IMR-90 (cell line): Measurements from ENCODE around the gene ROGDI. TPM values are rescaled to one million over a fixed set of nuclear protein-coding genes. Genes with fewer than 3 reads are reported as not detected.

Experiments used
- ATAC-seq: fragments of 200-7000 bp; cut with Tn5 transposase; 2 replicates; pipeline ENCODE4 v1.9.1; 2020; ENCODE audit warnings: low read depth, mild to moderate bottlenecking, moderate library complexity
- BruUV-seq: library from RNA; stranded (reverse); fragments of 400-500 nt; replicated peaks from 2 replicates; lab custom pipeline; 2021; lab: Mats Ljungman, UMichigan
- CTCF ChIA-PET: fragments of 300-600 bp; formaldehyde crosslinking; extraction: SDS; loops from one replicate; lab custom pipeline; 2021; ENCODE audit warnings: antibody characterized with exemption; lab: Yijun Ruan, JAX
- POLR2A ChIA-PET: fragments of 300-600 bp; sonication (Branson Sonifier 250); formaldehyde crosslinking; loops from one replicate; lab custom pipeline; 2022; ENCODE audit warnings: antibody characterized with exemption; ENCODE audit not compliant: unreplicated experiment; lab: Charles Lee
- DNase-seq: peaks from one replicate; pipeline ENCODE4 v3.0.0; 2013
- H2AFZ ChIP-seq: replicated peaks from 2 replicates; pipeline ENCODE3; 2013; ENCODE audit warnings: low read length, mild to moderate bottlenecking; ENCODE audit not compliant: poor library complexity
- H2AK5ac ChIP-seq: 2 replicates; pipeline ENCODE4 v1.6.1; 2013; ENCODE audit warnings: low read depth, low read length, inconsistent platforms
- H2AK9ac ChIP-seq: replicated peaks from 2 replicates; pipeline ENCODE3; 2013; ENCODE audit warnings: mild to moderate bottlenecking, low read depth, low read length, moderate library complexity; ENCODE audit not compliant: poor library complexity
- H2BK120ac ChIP-seq: 2 replicates; pipeline ENCODE4 v1.6.1; 2013; ENCODE audit warnings: low read depth, low read length, inconsistent platforms
- H2BK15ac ChIP-seq: 3 replicates; pipeline ENCODE4 v1.6.1; 2013; ENCODE audit warnings: low read depth, low read length, inconsistent platforms
- H2BK20ac ChIP-seq: 2 replicates; pipeline ENCODE4 v1.6.1; 2013; ENCODE audit warnings: low read depth, mild to moderate bottlenecking, inconsistent platforms, low read length, moderate library complexity
- H2BK5ac ChIP-seq: 2 replicates; pipeline ENCODE4 v1.6.1; 2013; ENCODE audit warnings: mild to moderate bottlenecking, low read depth, low read length, inconsistent platforms; ENCODE audit not compliant: poor library complexity, severe bottlenecking
- H3K14ac ChIP-seq: replicated peaks from 2 replicates; pipeline ENCODE4 v1.6.1; 2013; ENCODE audit warnings: low read depth, low read length, inconsistent platforms
- H3K18ac ChIP-seq: 2 replicates; pipeline ENCODE4 v1.6.1; 2013; ENCODE audit warnings: low read depth, low read length, control low read depth
- H3K23ac ChIP-seq: 2 replicates; pipeline ENCODE4 v1.6.1; 2013; ENCODE audit warnings: low read depth, low read length, inconsistent platforms
- H3K27ac ChIP-seq: 2 replicates; pipeline ENCODE4 v1.5.1; 2013; ENCODE audit warnings: mild to moderate bottlenecking, control low read depth, low read length; ENCODE audit not compliant: insufficient read depth
- H3K27me3 ChIP-seq: 2 replicates; pipeline ENCODE4 v1.6.1; 2013; ENCODE audit warnings: low read length; ENCODE audit not compliant: control insufficient read depth, insufficient read depth
- H3K36me3 ChIP-seq: 2 replicates; pipeline ENCODE4 v1.6.1; 2013; ENCODE audit warnings: low read length, mixed read lengths; ENCODE audit not compliant: control insufficient read depth, insufficient read depth
- H3K4ac ChIP-seq: 2 replicates; pipeline ENCODE4 v1.6.1; 2013; ENCODE audit warnings: low read depth, low read length, inconsistent platforms
- H3K4me1 ChIP-seq: 2 replicates; pipeline ENCODE4 v1.6.1; 2013; ENCODE audit warnings: low read length, mixed read lengths; ENCODE audit not compliant: control insufficient read depth, insufficient read depth
- H3K4me2 ChIP-seq: 2 replicates; pipeline ENCODE4 v1.6.1; 2013; ENCODE audit warnings: low read depth, mild to moderate bottlenecking, control low read depth, low read length, moderate library complexity
- H3K4me3 ChIP-seq: 2 replicates; pipeline ENCODE4 v1.5.1; 2013; ENCODE audit warnings: low read depth, mild to moderate bottlenecking, control low read depth, low read length, moderate library complexity; ENCODE audit not compliant: insufficient read depth
- H3K56ac ChIP-seq: 2 replicates; pipeline ENCODE4 v1.6.1; 2013; ENCODE audit warnings: low read length, inconsistent platforms; ENCODE audit not compliant: insufficient read depth; ENCODE audit errors: extremely low read depth
- H3K79me1 ChIP-seq, 2 experiments: 2 replicates each; pipeline ENCODE4 v1.6.1; 2013; ENCODE audit warnings: low read length in 2 of 2, inconsistent platforms in 1 of 2, low read depth in 1 of 2
- H3K9ac ChIP-seq: 2 replicates; pipeline ENCODE4 v1.6.1; 2013; ENCODE audit warnings: low read depth, low read length, control low read depth
- H3K9me1 ChIP-seq: 2 replicates; pipeline ENCODE4 v1.6.1; 2013; ENCODE audit warnings: low read length, inconsistent platforms; ENCODE audit not compliant: insufficient read depth
- H3K9me3 ChIP-seq: 2 replicates; pipeline ENCODE4 v1.6.1; 2013; ENCODE audit warnings: low read length; ENCODE audit not compliant: control insufficient read depth, insufficient read depth
- H4K20me1 ChIP-seq: 2 replicates; pipeline ENCODE4 v1.6.1; 2013; ENCODE audit warnings: low read length, inconsistent platforms; ENCODE audit not compliant: insufficient read depth
- H4K5ac ChIP-seq: 2 replicates; pipeline ENCODE4 v1.6.1; 2013; ENCODE audit warnings: mild to moderate bottlenecking, low read depth, low read length, control low read depth
- H4K8ac ChIP-seq, 2 experiments: 2 replicates each; pipeline ENCODE4 v1.6.1; 2013; ENCODE audit warnings: low read depth in 2 of 2, low read length in 2 of 2, control low read depth in 1 of 2, inconsistent platforms in 1 of 2
- H4K91ac ChIP-seq: 2 replicates; pipeline ENCODE4 v1.6.1; 2013; ENCODE audit warnings: low read depth, low read length, inconsistent platforms; ENCODE audit not compliant: insufficient read depth
- FOS ChIP-seq: fragments of 150-350 bp; IDR thresholded peaks from 2 replicates; pipeline ENCODE4 v1.6.1; 2016; ENCODE audit warnings: low read depth, low read length
- MAFK ChIP-seq: IDR thresholded peaks from 2 replicates; pipeline ENCODE4 v1.6.1; 2012; ENCODE audit warnings: low read depth, low read length, improper control_type of control experiment
- whole genome bisulfite sequencing, 2 experiments: methylation state at CpG; one replicate each; pipeline versions ENCODE4 v1.1.5 to v1.1.7; 2013; ENCODE audit warnings: missing lambda C conversion rate in 2 of 2; ENCODE audit not compliant: insufficient read length in 1 of 2; ENCODE audit errors: extremely low coverage in 2 of 2; 5-methylcytosine and 5-hydroxymethylcytosine counted together
- dilution Hi-C: fragments of 300-500 bp; cut with HindIII; formaldehyde crosslinking; loops from one replicate; pipeline ENCODE4 v1.14.3; 2018; ENCODE audit warnings: low sequenced_read_pairs; ENCODE audit not compliant: unreplicated experiment
- in situ Hi-C: fragments of 300-500 bp; cut with MboI; formaldehyde crosslinking; loops from 3 replicates; pipeline ENCODE4 v1.14.3; 2019; ENCODE audit warnings: low sequenced_read_pairs, inconsistent platforms, mixed read lengths
- intact Hi-C: fragments of 100-400 bp; cut with micrococcal nuclease; formaldehyde crosslinking; loops from 2 replicates; pipeline ENCODE4 v1.10.0; 2022
- polyA plus RNA-seq, 3 experiments: library from polyadenylated mRNA; depleted of rRNA; stranded (reverse); fragments of >200 nt; gene quantifications; 2 replicates each; pipeline ENCODE4 v1.2.3, GENCODE V29; 2012; ENCODE audit warnings: low replicate concordance in 1 of 3
- total RNA-seq: library from RNA; depleted of rRNA; stranded (reverse); fragments of >200 nt; gene quantifications from 2 replicates; pipeline ENCODE4 v1.2.3, GENCODE V29; 2012

ROGDI gene
- total and polyA plus RNA-seq, 2 of the 4 experiments (the other 2 are of a cell fraction) = 13.6 to 27.1 TPM

- Histone ChIP-seq H3K4me2 (no peak overlapping the region), H3K9ac (no peak overlapping the region), H2BK15ac (no peak overlapping the region), H3K9me3 (no peaks in the 10 kb centered on the region), H3K4me3 (no peak overlapping the region), H3K27ac (no peak overlapping the region), H3K79me1 (peaks cover 0 to 7% of the 10 kb centered on the region in 2 experiments; a peak in 2 of 4 replicates), H2BK5ac (no peak overlapping the region), H4K20me1 (no peaks in the 10 kb centered on the region; the same call in 1 of the 2 replicates), H3K27me3 (no peaks in the 10 kb centered on the region), H3K4ac (no peak overlapping the region), H2BK120ac (no peak overlapping the region), H3K9me1 (no peaks in the 10 kb centered on the region), H4K8ac (no peak overlapping the region), H3K4me1 (peaks cover 5% of the 10 kb centered on the region; the same call in 1 of the 2 replicates), H3K14ac (no peak overlapping the region), H2AK9ac (peak overlapping the region; percentile 65), H2AK5ac (peak overlapping the region; percentile 31; the same call in 1 of the 2 replicates), H2BK20ac (no peak overlapping the region), H3K18ac (no peak overlapping the region), H2AFZ (peak overlapping the region; percentile 21), H3K56ac (no peak overlapping the region), H3K36me3 (peaks cover 26% of the 10 kb centered on the region), H4K5ac (no peak overlapping the region), H3K23ac (no peak overlapping the region), H4K91ac (no peak overlapping the region)
- ChIA-PET POLR2A (no interaction called here), CTCF (no interaction called here)
- DNase-seq (no peak), ATAC-seq (no peak)
- intact Hi-C loops = loop anchor here (2.0 to 5.0 kb wide), 2 partner anchors 37 to 153 kb away; partner anchors contain the start of gene ZNF500
- in situ Hi-C loops = no loop called here
- 86% methylated on average over 15 of the region's 26 CpGs; no CpG with 5 or more reads in 1 of the 2 experiments for WGBS, 2 experiments
- TF ChIP-seq MAFK (no peak), FOS (no peak)
- dilution Hi-C loops = no loop called here
- TSS peak; percentile 92 for BruUV-seq
Observed at GRCh38 chr16:4803898-4804762, 1.7 kb upstream of the ROGDI start.
